ENCODE data around the gene SLC26A8. TPM values are rescaled to one million over a fixed set of nuclear protein-coding genes. Genes with fewer than 3 reads are reported as not detected.
"Not testable (repeated sequence)": the region's sequence is repeated elsewhere in the genome, so short reads cannot be mapped to it uniquely, and the experiment has no call there.

The SLC26A8 gene
- total RNA-seq, 3 donors from 2014 or later: 0.29 to 0.48 TPM; not detected in 1

- Histone ChIP-seq H3K4me1 (no peaks in the 10 kb centered on the region), H3K27ac (no peak overlapping the region), H3K36me3 (no peaks in the 10 kb centered on the region), H3K9me3 (no peaks in the 10 kb centered on the region), H3K4me3 (no peak overlapping the region), H3K27me3 (no peaks in the 10 kb centered on the region)
- intact Hi-C loops (cut with DNase I; ENCODE audit: low total_unique reads): no loop called here
- no peak for DNase-seq (ENCODE audit: low spot score in 2 of 2)
- TF ChIP-seq CTCF (IDR thresholded peaks at IDR 0.05) (no peak), POLR2AphosphoS5 (IDR thresholded peaks at IDR 0.05) (no peak), POLR2A (IDR thresholded peaks at IDR 0.05) (no peak)
Measured at GRCh38 chr6:36015666-36016065, 8.8 kb downstream of the SLC26A8 start.

DNA sequence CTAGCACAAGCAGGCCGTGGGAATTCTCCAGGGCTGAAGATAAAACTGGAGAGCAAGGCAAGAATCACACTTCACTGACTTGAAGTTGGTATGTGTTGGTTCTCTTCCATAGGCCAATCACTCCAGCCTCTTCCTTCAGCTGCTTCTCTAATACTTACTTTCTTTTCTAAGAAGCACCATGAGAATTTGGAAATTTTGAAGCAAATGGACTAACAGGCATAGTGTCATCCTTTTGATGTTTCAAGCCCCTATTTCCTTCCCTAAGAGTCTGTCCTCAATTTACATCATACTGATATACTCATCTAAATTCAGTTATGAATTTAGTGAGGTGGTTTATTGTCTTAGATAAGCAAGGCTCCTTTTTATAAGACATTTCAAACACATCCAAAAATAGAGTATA, 24.0 kb downstream of the SLC26A8 start:
- TF ChIP-seq CTCF (IDR thresholded peaks at IDR 0.05) (no peak), POLR2AphosphoS5 (IDR thresholded peaks at IDR 0.05) (no peak), POLR2A (IDR thresholded peaks at IDR 0.05) (no peak)
- H3K27ac ChIP-seq: no peak overlapping the region
- intact Hi-C loops (cut with DNase I; ENCODE audit: low total_unique reads): no loop called here
- H3K9me3 ChIP-seq: no peaks in the 10 kb centered on the region
- H3K4me1 ChIP-seq: no peaks in the 10 kb centered on the region
- no peaks in the 10 kb centered on the region for H3K27me3 ChIP-seq
- H3K4me3 ChIP-seq: no peak overlapping the region
- DNase-seq (ENCODE audit: low spot score in 2 of 2): no peak
- no peaks in the 10 kb centered on the region for H3K36me3 ChIP-seq

GRCh38 chr6:35993150-35993549, 31.3 kb downstream of the SLC26A8 start:
- DNase-seq (ENCODE audit: low spot score in 2 of 2): no peak
- H3K4me3 ChIP-seq: no peak overlapping the region
- intact Hi-C loops (cut with DNase I; ENCODE audit: low total_unique reads): no loop called here
- no peaks in the 10 kb centered on the region for H3K27me3 ChIP-seq
- H3K27ac ChIP-seq: no peak overlapping the region
- no peaks in the 10 kb centered on the region for H3K4me1 ChIP-seq
- H3K9me3 ChIP-seq: no peaks in the 10 kb centered on the region
- no peaks in the 10 kb centered on the region for H3K36me3 ChIP-seq
- no peak for TF ChIP-seq POLR2A (IDR thresholded peaks at IDR 0.05)
- no peak for TF ChIP-seq CTCF (IDR thresholded peaks at IDR 0.05)
- no peak for TF ChIP-seq POLR2AphosphoS5 (IDR thresholded peaks at IDR 0.05)

- intact Hi-C loops (cut with DNase I; ENCODE audit: low total_unique reads): not testable (repeated sequence)
Measured at GRCh38 chr6:35988047-35988446, 36.4 kb downstream of the SLC26A8 start.

GRCh38 chr6:35984701-35985100, 39.7 kb downstream of the SLC26A8 start:
- intact Hi-C loops (cut with DNase I; ENCODE audit: low total_unique reads): no loop called here
- no peaks in the 10 kb centered on the region for H3K9me3 ChIP-seq
- H3K27me3 ChIP-seq: no peaks in the 10 kb centered on the region
- DNase-seq (ENCODE audit: low spot score in 2 of 2): no peak
- H3K36me3 ChIP-seq: no peaks in the 10 kb centered on the region
- H3K27ac ChIP-seq: no peak overlapping the region
- no peaks in the 10 kb centered on the region for H3K4me1 ChIP-seq
- H3K4me3 ChIP-seq: no peak overlapping the region
- TF ChIP-seq CTCF (IDR thresholded peaks at IDR 0.05) (no peak), POLR2A (IDR thresholded peaks at IDR 0.05) (no peak), POLR2AphosphoS5 (IDR thresholded peaks at IDR 0.05) (no peak)

More at GRCh38 chr6:35988047-35988446, 36.4 kb downstream of the SLC26A8 start:
- H3K4me3 ChIP-seq; H3K36me3 ChIP-seq; H3K27me3 ChIP-seq; H3K4me1 ChIP-seq; H3K27ac ChIP-seq; DNase-seq (ENCODE audit: low spot score in 2 of 2); H3K9me3 ChIP-seq: not testable (repeated sequence)

Data from breast epithelium (tissue), 4 donors.